ENCODE measurements around the gene ATG9A.

DNA sequence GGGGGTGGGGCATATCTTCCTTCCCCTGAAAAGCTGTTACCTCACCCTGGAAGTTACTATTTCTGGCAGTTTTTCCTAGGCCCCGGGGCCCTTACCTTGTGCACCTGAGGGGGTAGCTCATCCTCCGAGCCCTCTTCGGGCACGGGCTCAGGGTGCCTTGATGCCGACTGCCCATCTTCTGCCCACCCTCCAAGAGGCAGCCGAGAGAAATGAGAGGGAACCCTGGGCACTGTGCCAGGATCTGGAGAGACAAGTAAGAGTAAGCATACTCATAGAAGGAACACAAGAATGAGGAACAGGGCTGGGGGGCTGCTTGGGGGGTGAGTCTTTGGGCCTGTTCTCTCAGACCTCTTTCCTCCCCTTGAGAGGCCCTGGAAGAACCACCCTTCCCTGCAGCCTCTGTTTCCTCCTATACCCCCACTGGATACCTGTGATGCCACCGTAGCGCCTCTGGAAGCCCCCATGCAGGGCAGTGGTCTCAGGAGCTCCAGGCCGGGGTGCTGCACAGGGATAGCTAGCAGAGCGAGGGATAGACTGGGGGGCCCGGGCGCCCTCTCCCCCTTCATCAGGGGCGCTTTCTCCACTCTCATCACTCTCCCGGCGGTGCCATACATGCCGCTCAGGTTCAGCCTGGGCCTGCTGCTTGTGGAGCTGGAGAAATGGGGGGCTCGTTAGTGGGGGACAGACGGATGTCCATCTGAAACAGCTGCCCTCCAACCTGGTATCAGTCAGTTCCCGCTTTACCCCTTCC is 8.6 kb downstream of the ATG9A start:
- TF ChIP-seq, protein P1, sequence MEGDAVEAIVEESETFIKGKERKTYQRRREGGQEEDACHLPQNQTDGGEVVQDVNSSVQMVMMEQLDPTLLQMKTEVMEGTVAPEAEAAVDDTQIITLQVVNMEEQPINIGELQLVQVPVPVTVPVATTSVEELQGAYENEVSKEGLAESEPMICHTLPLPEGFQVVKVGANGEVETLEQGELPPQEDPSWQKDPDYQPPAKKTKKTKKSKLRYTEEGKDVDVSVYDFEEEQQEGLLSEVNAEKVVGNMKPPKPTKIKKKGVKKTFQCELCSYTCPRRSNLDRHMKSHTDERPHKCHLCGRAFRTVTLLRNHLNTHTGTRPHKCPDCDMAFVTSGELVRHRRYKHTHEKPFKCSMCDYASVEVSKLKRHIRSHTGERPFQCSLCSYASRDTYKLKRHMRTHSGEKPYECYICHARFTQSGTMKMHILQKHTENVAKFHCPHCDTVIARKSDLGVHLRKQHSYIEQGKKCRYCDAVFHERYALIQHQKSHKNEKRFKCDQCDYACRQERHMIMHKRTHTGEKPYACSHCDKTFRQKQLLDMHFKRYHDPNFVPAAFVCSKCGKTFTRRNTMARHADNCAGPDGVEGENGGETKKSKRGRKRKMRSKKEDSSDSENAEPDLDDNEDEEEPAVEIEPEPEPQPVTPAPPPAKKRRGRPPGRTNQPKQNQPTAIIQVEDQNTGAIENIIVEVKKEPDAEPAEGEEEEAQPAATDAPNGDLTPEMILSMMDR (IDR thresholded peaks at IDR 0.05) = no peak
- TF ChIP-seq OVOL2 (CRISPR knock-in tag; IDR thresholded peaks at IDR 0.05; ENCODE audit: borderline replicate concordance) = no peak
- no peak for TF ChIP-seq ZNF219 (CRISPR knock-in tag; IDR thresholded peaks at IDR 0.05; ENCODE audit: borderline replicate concordance)
